GM12892 (cell line): ENCODE measurements around the gene EVL.

ENCODE experiments used
- POLR2A ChIP-seq: IDR thresholded peaks from 2 replicates; pipeline ENCODE4 v1.6.1; 2011; ENCODE audit warnings: low read depth, low read length, control low read depth
- POLR2AphosphoS5 ChIP-seq: IDR thresholded peaks from 2 replicates; pipeline ENCODE4 v1.6.1; 2011; ENCODE audit warnings: low read depth, low read length, control low read depth
- TAF1 ChIP-seq: IDR thresholded peaks from 2 replicates; pipeline ENCODE4 v1.6.1; 2011; ENCODE audit warnings: low read depth, mild to moderate bottlenecking, control low read depth, low read length, borderline replicate concordance

DNA sequence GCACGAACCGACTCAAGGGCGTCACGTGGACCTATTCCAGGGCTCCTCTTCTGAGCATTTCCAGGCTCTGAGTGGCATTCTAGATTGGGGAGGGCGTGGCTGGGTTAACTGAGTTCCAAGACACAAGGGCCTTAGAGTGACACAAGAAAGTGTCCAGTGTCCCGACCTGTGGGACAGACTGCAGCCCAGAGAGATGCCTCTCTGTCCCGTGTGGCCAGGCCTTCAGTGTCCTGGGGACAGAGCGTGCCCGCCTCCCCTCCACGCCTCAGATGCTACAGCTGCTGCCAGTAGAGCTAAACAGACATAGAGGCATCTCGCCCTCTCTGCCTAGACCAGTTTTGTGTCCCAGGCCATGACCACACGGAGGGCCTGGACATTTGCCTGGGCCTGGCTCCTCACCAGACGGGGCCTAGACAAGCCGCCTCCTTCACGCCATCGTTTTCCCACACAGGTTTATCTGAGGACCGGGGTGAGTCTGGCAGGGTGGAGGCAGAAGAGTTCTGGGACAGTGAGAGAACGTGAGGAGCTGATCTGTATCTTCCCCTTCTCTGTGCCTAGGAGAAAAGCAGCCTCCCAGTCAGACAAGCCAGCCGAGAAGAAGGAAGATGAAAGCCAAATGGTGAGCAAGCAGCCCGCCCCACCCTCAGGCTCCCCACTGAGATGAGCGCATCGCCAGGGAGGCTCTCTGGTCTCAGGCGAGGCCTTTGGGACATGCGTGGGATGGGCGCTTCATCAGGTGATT, 67.1 kb downstream of the EVL start:
- TF ChIP-seq POLR2AphosphoS5: no peak
- no peak for TF ChIP-seq POLR2A
- TF ChIP-seq TAF1: no peak
